Right lobe of liver (tissue), 6 donors: Measurements from ENCODE around the gene NAGLU. TPM values are rescaled to one million over a fixed set of nuclear protein-coding genes. Genes with fewer than 3 reads are reported as not detected.
A peak's percentile ranks its signal among the peaks of the same experiment; 100 is the strongest.
"Not testable (repeated sequence)": the region's sequence is repeated elsewhere in the genome, so short reads cannot be mapped to it uniquely, and the experiment has no call there.

Experiments
- ATAC-seq, 4 donors: fragments of 200-7000 bp; cut with Tn5 transposase; one replicate each; pipeline ENCODE4 v1.9.1; 2020; ENCODE audit warnings: mild to moderate bottlenecking in 4 of 4, moderate library complexity in 4 of 4
- DNase-seq, 3 donors: peaks; one replicate each; pipeline ENCODE4 v3.0.0-alpha.2; 2020
- H3K27ac ChIP-seq, 3 donors: fragments of 200-600 bp; one replicate each; pipeline ENCODE4 v1.8.0; 2022
- H3K27me3 ChIP-seq, 2 donors: fragments of 200-600 bp; one replicate each; pipeline ENCODE4 v1.8.0; 2022
- H3K36me3 ChIP-seq, 4 donors: fragments of 200-600 bp; sonication (generic) in 1 of 4; one replicate each; pipeline versions ENCODE4 v1.5.1 to v1.8.0; 2017 to 2022; ENCODE audit warnings: control low read depth in 1 of 4
- H3K4me1 ChIP-seq, 4 donors: fragments of 200-600 bp; sonication (generic) in 1 of 4; one replicate each; pipeline versions ENCODE4 v1.5.1 to v1.8.0; 2017 to 2022; ENCODE audit warnings: control low read depth in 1 of 4
- H3K4me3 ChIP-seq, 3 donors: fragments of 200-600 bp; one replicate each; pipeline ENCODE4 v1.8.0; 2022
- H3K9me3 ChIP-seq, 4 donors: fragments of 200-600 bp; sonication (generic) in 1 of 4; one replicate each; pipeline versions ENCODE4 v1.5.1 to v1.8.0; 2017 to 2022; ENCODE audit warnings: control low read depth in 1 of 4
- POLR2A ChIP-seq: fragments of 450-650 bp; IDR thresholded peaks from one replicate; pipeline ENCODE4 v1.6.1; 2017; ENCODE audit warnings: antibody characterized with exemption, mild to moderate bottlenecking
- WGBS: methylation state at CpG from one replicate; pipeline ENCODE4 v1.1.6; 2018; ENCODE audit warnings: low coverage, low lambda C conversion rate; ENCODE audit not compliant: insufficient coverage; ENCODE audit errors: missing lambda C conversion rate; 5-methylcytosine and 5-hydroxymethylcytosine counted together
- intact Hi-C, 2 donors: fragments of 100-400 bp; cut with DNase I; formaldehyde crosslinking; loops; one replicate each; pipeline versions ENCODE4 v1.11.2 to v1.14.1; 2022
- total RNA-seq, 6 experiments: library from RNA; depleted of rRNA in 2 of 6; stranded (reverse); fragments of >200 nt in 2 of 6; fragmentation: NEBNext Ultra II Directional in 3 of 6; extraction: Animal tissue kit (Norgen Biotek cat#: 25700) in 3 of 6; gene quantifications; one replicate each; pipeline versions ENCODE4 v1.1.0 to v1.2.4, GENCODE V29; 2016 to 2023
- TF ChIP-seq, protein P1 (sequence below), 4 donors: fragments of 200-600 bp in 3 of 4; fragments of 450-650 bp in 1 of 4; IDR thresholded peaks; one replicate each; pipeline versions ENCODE4 v1.5.1 to v1.8.0; 2016 to 2022; ENCODE audit warnings: antibody characterized with exemption in 4 of 4, mild to moderate bottlenecking in 2 of 4
- donor health status: DM: no; HTN: yes; CAD: no.
- donor health status: DM: no; HTN: no; CAD: no.
- donor health status: DM: no; HTN: no; CAD: no.
- donor health status: DM: no; HTN: yes; CAD: no.
- donor health status: DM: no; HTN: yes; CAD: no.

The NAGLU gene
- total RNA-seq, 6 experiments from 2014 or later = 36.4 to 81.6 (median 43.7) TPM

DNA sequence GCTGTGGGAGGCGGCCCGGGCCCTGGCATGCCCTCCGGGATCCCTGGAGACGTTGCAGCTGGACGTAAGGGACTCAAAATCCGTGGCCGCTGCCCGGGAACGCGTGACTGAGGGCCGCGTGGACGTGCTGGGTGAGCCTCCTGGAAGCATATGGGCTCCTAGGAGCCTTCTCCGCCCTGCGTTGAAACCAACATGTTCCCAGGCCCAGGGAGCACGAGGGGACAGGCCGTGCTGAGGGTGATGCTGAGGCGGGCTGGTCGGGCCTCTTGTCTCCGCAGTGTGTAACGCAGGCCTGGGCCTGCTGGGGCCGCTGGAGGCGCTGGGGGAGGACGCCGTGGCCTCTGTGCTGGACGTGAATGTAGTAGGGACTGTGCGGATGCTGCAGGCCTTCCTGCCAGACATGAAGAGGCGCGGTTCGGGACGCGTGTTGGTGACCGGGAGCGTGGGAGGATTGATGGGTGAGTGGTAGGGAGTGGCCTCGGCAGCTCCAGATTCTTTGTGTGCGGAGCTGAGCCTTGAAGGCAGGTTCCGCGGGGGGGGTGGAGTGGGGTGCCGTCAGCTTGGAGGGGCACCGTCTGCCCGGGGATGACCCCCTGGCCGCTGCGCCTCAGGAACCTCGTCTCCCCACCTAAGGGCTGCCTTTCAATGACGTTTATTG, 17.2 kb downstream of the NAGLU start:
- Histone ChIP-seq H3K36me3 (no peaks in the 10 kb centered on the region), H3K27ac (no peak overlapping the region), H3K4me1 (peaks cover 0 to 17% (median 5%) of the 10 kb centered on the region in 4 donors), H3K4me3 (peak overlapping the region in 1 of 3 donors; percentile 89), H3K27me3 (no peaks in the 10 kb centered on the region), H3K9me3 (no peaks in the 10 kb centered on the region)
- TF ChIP-seq POLR2A = no peak
- TF ChIP-seq, protein P1, sequence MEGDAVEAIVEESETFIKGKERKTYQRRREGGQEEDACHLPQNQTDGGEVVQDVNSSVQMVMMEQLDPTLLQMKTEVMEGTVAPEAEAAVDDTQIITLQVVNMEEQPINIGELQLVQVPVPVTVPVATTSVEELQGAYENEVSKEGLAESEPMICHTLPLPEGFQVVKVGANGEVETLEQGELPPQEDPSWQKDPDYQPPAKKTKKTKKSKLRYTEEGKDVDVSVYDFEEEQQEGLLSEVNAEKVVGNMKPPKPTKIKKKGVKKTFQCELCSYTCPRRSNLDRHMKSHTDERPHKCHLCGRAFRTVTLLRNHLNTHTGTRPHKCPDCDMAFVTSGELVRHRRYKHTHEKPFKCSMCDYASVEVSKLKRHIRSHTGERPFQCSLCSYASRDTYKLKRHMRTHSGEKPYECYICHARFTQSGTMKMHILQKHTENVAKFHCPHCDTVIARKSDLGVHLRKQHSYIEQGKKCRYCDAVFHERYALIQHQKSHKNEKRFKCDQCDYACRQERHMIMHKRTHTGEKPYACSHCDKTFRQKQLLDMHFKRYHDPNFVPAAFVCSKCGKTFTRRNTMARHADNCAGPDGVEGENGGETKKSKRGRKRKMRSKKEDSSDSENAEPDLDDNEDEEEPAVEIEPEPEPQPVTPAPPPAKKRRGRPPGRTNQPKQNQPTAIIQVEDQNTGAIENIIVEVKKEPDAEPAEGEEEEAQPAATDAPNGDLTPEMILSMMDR (IDR thresholded peaks at IDR 0.05) = no peak
- ATAC-seq = no peak
- intact Hi-C loops = no loop called here
- 89% methylated on average over 6 of the region's 45 CpGs for WGBS
- no peak for DNase-seq

DNA sequence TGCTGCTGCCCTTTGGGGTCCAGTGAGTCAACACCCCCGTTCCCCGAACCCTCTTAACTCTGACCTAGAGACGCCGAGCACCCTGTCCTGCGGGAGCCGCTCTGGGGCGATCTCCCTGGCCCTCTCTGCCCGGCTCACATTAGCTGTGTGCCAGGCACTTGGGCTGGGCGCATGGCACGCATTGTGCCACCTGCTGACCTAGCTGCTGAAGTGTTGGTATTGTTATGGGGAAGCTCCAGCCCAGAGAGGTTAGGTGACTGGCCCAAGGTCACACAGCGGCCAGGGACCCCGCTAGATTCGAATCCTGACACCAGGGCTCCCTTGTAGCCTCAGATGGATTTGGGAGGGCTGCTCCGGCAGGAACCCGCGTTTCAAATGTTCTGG, 17.8 kb downstream of the NAGLU start:
- ATAC-seq = peak; percentile 17 to 47 (median 22)
- peaks cover 0 to 12% (median 4%) of the 10 kb centered on the region in 4 donors for H3K4me1 ChIP-seq
- no peak for TF ChIP-seq POLR2A
- TF ChIP-seq, protein P1 (IDR thresholded peaks at IDR 0.05) = no peak
- H3K36me3 ChIP-seq = no peaks in the 10 kb centered on the region
- peak overlapping the region; percentile 89 to 92 (median 89) for H3K4me3 ChIP-seq
- H3K9me3 ChIP-seq = no peaks in the 10 kb centered on the region
- H3K27ac ChIP-seq = peak overlapping the region; percentile 82 to 84 (median 82)
- intact Hi-C loops = no loop called here
- 63% methylated on average over 7 of the region's 16 CpGs for WGBS
- no peak for DNase-seq
- no peaks in the 10 kb centered on the region for H3K27me3 ChIP-seq

DNA sequence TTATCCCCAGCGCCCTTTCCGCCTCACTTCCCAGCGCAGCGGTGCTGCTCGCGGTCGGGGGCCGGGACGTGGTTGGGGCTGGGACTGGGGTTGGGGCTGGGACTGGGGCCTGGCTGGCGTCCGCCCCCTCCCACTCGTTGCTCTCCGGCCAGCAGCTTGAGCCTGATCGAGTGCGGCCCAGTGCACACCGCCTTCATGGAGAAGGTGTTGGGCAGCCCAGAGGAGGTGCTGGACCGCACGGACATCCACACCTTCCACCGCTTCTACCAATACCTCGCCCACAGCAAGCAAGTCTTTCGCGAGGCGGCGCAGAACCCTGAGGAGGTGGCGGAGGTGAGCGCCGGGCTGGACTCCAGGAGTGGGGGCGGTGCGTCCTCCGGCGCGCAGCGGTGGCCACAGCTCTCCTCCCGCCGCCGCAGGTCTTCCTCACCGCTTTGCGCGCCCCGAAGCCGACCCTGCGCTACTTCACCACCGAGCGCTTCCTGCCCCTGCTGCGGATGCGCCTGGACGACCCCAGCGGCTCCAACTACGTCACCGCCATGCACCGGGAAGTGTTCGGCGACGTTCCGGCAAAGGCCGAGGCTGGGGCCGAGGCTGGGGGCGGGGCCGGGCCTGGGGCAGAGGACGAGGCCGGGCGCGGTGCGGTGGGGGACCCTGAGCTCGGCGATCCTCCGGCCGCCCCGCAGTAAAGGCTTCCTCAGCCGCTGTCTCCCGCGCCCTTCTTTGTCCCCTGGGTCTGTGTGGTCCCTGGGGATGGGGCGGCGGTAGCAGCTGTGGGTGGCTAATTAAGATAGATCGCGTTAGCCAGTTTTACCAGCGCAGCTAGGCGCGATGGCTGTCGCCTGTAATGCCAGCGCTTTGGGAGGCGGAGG, 18.4 kb downstream of the NAGLU start:
- no CpG with 5 or more reads among the region's 82 CpGs for WGBS
- DNase-seq = peak; percentile 92 to 94 (median 92)
- Histone ChIP-seq H3K4me3 (peak overlapping the region; percentile 89 to 92 (median 89)), H3K27me3 (no peaks in the 10 kb centered on the region), H3K36me3 (no peaks in the 10 kb centered on the region), H3K4me1 (peaks cover 0 to 12% (median 4%) of the 10 kb centered on the region in 4 donors), H3K27ac (peak overlapping the region; percentile 82 to 84 (median 82)), H3K9me3 (no peaks in the 10 kb centered on the region)
- ATAC-seq = peak; percentile 91 to 97 (median 93)
- TF ChIP-seq, protein P1 (IDR thresholded peaks at IDR 0.05) = no peak
- peak; percentile 89 for TF ChIP-seq POLR2A
- intact Hi-C loops = no loop called here

GRCh38 chr17:42555122-42555622, 19.1 kb downstream of the NAGLU start:
- peaks cover 0 to 12% (median 4%) of the 10 kb centered on the region in 4 donors for H3K4me1 ChIP-seq
- no peak for DNase-seq
- H3K9me3 ChIP-seq = no peaks in the 10 kb centered on the region
- H3K4me3 ChIP-seq = peak overlapping the region; percentile 89 to 92 (median 89)
- TF ChIP-seq, protein P1 (IDR thresholded peaks at IDR 0.05) = no peak
- no peak for TF ChIP-seq POLR2A
- ATAC-seq = peak in 1 of 4 donors; percentile 3
- no peaks in the 10 kb centered on the region for H3K36me3 ChIP-seq
- H3K27me3 ChIP-seq = no peaks in the 10 kb centered on the region
- H3K27ac ChIP-seq = peak overlapping the region; percentile 82 to 84 (median 82)
- intact Hi-C loops = no loop called here
- WGBS = 0% methylated on average over 1 of the region's 4 CpGs

DNA sequence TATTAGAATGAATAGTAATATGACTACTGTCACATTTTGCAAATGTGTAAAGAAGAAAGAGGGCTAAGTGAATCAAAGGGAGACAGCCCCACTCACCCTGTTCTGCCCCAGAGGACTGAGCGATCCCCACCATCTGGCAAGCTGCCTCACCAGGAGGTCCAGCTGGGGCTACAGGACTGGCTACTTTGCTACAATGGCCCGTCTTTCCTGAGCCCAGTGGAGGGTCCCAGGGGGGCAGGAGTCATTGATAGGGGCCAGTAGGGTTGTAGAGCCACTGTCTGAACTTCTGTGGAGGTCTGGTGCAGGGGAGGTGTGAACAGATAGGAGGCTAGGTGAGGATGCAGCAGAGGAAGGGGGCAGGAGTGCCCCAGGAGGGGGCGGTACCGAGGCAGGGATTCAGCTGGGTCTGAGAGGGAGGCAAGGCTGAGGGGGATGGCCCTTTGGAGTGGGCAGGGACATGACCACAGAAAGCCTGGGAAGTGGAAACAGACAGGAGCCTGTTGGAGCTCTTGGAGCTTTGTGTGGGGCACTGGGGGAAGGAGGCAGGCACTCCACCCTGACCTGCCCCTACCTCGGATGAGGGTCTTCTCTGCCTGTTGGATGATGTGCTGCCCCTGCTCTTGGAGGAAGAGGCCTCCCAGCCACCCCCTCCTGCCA, 20.0 kb downstream of the NAGLU start:
- H3K4me3 ChIP-seq, H3K9me3 ChIP-seq, H3K36me3 ChIP-seq, intact Hi-C loops, H3K27ac ChIP-seq, H3K27me3 ChIP-seq, DNase-seq: not testable (repeated sequence)
- WGBS = 58% methylated on average over 4 of the region's 5 CpGs
- ATAC-seq = peak in 2 of 4 donors; percentile 2 to 5
- H3K4me1 ChIP-seq = peaks cover 0 to 12% (median 4%) of the 10 kb centered on the region in 4 donors
